Bone marrow (tissue), 2 donors: ENCODE measurements around the gene ILF3.
A peak's percentile ranks its signal among the peaks of the same experiment; 100 is the strongest.

Source experiments
- DNase-seq, 2 donors: peaks; one replicate each; lab custom pipeline; 2025; lab: John Stamatoyannopoulos, UW

The ILF3 gene

DNA sequence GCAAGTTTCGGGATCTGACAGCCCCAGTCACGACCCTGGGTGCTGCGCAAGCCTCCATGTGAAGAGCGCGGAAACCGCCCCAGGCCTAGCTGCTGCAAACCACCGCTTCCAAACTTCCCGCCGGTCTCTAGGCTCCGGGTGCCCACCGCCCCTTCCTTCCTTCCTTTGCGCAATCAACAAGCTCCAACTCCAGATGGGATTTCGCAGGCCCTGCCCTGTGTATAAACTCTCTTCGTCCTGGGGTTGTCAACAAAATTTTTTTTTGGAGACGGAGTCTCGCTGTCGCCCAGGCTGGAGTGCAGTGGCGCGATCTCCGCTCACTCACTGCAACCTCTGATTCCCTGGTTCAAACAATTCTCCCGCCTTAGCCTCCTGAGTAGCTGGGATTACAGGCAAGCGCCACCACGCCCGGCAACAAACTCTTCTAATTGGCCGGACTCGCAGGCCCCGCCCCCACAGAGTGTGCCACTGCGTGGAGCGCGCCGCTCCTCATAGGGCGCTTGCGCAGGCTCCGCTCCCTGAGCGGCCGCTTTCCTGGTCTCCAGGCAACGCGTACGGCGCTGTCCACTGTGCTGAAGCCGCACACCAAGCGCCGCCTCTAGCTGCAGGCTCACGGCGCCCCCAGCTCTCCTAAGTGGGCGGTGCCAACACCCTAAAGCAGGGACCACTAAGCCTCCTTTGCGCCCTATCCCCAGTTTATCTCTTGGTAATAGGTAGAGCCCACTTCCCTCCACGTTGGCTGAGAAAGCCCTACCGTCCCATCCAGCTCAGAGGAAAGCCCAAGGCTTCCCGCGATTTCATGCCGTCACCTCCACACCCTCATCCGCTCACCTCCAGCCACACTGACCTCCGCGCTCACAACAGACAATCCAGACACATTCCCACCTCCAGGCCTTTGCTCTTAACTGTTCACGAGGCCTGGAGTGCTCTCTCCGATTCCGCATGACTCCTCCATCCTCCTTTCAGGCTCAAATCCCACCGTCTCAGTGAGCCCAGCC lies 41.6 kb downstream of the ILF3 start:
- DNase-seq: peak; percentile 73 to 85

DNA sequence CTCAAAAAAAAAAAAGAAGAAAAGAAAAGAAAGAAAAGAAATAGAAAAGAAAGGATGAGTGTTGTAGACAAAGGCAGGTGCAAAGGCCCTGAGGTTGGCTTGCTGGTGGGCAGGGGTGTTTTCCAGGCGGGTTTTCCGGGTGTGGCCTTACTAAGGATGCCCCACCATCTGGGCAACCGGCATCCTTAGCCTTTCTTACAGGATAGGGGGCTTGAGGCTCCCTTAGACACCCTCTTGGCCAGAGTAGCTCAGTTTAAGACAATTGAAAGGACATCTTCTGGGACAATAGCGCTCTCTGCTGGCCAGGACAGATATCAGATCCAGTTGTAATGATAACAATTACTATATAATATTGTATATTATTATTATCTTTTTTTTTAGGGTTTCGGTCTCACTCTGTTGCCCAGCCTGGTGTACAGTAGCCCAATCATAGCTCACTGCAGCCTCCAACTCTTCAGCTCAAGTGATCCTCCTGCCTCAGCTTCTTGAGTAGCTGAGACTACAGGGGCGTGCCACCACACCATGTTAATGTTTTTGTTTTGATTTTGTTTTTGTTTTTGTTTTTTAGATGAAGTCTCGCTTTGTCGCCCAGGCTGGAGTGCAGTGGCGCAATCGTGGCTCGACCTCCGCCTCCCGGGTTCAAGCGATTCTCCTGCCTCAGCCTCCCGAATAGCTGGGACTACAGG lies 45.6 kb downstream of the ILF3 start:
- peak; percentile 28 to 31 for DNase-seq

DNA sequence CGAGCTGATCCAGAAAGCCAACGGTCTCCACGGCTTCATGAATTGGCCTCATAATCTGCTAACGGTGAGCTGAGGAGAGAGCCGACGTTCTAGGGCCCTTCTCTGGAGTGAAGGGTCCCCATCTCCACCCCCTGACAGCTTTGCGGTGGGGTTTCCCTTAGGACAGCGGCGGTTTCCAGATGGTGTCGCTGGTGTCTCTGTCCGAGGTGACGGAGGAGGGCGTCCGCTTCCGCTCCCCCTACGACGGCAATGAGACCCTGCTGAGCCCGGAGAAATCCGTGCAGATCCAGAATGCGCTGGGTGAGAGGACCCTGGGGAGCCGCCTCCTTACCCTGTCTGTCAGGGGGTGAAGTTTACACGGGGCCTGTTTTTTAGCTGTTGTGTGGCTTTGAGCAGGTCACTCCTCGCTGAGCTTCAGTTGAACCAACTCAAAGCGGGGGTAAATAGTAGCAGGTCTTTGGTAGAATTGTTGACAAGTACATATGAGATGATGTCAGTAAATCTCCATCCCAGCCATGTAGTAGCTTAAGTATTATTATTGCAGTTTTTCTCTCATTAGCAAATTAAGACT lies 47.9 kb downstream of the ILF3 start:
- no peak for DNase-seq

DNA sequence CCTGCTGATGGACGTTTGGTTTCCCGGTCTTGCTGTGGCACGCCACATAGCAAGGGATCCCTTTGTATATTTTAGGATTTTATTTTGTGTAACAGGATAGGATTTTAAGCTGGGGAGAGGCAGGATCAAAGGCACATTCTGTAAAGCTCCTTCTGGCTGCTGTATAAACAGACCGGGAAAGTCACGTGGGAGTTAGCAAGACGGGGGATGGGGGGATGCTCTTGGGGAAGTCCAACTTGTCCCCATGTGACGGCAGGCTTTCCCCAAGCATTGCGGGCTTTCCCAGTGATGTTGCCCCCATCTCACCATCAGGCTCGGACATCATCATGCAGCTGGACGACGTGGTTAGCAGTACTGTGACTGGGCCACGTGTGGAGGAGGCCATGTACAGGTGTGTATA lies 52.8 kb downstream of the ILF3 start:
- no peak for DNase-seq

DNA sequence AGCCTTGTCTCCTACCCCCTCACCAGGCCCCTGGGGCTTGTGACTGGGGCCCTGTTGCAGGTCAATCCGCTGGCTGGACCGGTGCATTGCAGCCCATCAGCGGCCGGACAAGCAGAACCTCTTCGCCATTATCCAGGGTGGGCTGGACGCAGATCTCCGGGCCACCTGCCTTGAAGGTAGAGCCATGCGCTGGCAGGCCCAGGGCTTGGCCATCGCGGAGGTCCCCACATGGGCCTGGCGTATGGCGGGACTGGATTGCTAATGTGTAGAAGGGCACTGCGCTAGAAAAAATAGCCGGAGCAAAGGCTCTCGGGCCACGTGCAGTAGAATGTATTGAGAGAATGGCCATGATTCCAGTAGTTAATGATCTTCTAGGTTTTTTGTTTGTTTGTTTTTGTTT lies 53.3 kb downstream of the ILF3 start:
- DNase-seq: no peak

DNA sequence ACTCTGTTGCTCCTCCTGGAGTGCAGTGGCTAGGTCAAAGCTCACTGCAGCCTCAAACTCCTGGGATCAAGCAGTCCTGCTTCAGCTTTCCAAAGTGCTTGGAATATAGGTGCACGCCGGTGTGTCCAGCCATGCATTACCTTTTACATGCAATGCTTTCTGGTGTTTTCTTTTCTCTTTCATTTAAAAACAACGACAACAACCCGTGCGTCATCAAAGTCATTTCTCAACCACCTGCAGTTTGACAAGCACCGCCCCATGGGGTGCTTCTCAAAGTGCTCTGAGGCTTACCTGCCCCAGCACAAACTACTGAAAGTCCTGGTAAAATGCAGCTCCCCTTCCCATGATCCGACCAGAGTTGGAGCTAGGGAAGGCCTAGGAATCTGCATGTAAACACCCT lies 54.1 kb downstream of the ILF3 start:
- no peak for DNase-seq

DNA sequence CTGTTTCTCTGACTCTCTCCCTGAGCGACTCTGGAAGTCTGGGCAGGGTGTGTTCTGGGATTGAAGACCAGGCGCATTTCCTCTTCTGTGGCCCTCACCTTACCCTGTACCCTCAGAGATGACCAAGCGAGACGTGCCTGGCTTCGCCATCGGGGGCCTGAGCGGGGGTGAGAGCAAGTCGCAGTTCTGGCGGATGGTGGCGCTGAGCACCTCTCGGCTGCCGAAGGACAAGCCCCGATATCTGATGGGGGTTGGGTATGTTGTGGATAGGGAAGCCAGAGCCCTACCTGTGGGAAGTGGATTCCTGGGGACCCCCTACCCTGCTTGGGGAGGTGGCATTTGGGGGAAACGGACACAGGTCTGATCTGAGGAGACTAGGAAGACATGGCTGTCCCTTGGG lies 57.9 kb downstream of the ILF3 start:
- no peak for DNase-seq

DNA sequence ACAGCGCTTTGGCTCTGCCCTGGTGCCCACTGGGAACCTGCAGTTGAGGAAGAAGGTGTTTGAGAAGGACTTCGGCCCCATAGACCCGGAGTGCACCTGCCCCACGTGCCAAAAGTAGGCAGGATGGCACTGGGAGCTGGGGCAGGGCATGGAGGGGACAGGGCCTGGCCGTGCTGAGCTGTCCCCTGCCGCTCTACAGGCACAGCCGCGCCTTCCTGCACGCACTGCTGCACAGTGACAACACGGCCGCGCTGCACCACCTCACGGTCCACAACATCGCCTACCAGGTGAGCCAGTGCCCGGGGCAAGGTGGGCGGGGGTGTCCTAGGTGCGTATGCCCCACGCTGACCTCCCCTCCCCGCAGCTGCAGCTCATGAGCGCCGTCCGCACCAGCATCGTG lies 58.6 kb downstream of the ILF3 start:
- no peak for DNase-seq

DNA sequence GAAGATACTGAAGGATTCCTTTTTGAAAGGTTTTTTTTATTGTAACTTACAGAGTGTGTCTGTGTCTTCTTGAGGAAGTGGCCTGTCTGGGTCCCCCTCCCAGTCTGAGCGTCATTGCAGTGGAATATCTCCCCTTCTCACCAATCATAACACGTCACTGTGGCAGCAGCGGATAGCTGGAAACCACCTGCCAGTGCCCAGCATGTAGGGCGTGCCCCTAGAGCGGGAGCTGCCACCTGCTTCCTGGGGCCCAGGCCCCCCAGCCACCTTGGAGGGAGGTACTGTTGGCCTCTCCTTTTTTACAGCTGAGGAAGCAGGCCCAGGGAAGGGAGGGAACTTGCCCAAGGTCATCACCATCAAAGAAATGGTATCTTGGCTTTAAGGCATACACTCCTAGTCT lies 59.2 kb downstream of the ILF3 start:
- DNase-seq: no peak

DNA sequence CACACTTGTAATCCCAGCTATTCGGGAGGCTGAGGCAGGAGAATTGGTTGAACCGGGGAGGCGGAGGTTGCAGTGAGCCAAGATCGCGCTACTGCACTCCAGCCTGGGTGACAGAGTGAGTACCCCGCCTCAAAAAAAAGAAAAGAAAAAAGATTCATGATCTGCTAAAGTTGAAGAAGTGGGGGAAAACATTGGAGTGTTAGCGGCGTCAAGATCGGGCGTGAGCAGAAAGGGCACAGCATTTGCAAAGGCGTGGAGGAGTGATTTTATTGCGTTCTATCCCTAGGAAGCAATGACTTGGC lies 62.9 kb downstream of the ILF3 start:
- DNase-seq: no peak

DNA sequence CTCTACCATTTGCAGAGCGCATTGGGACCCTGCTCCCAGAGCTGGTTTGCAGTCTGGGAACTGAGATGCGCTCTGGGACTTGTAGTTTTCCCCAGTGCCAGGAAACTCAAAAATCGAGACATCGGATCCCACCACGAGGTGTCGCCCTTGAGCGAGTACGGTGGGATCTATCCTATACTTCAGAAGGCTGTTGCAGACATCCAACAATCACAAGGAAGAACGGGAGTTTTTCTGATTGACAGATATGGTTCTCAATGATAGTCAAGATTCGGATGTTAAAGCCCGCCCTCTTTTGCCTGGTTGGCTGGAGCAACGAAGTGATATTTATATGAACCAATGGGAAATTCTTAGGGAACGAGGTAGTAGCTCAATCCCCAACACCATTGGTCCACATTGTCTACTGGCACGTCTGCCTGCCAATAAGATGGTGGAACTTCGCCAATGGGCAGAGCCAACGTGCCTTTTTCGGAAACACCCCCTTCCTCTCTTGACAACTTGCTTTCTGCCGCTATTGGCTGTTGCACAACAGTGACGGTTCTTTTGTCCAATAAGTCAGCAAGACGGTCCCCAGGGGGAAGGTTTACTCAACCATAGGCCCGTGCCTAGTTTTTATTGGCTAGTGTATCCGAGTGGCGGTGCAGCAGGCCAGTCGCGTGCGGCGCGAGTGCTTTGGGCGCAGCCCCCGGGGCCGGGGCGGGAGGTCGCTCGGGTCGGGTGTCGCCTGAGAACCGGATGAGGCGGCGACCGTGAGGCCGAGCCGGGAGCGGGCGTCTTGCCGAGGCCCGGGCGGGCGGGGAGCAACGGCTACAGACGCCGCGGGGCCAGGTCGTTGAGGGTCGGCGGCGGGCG lies 63.4 kb downstream of the ILF3 start, which contains the start of gene DNM2:
TSS of gene DNM2 (plus strand) at position 724 of the 849 bp plus-strand sequence. CDS start 164 bp downstream, outside the sequence.
- DNase-seq: peak; percentile 83 to 100

DNA sequence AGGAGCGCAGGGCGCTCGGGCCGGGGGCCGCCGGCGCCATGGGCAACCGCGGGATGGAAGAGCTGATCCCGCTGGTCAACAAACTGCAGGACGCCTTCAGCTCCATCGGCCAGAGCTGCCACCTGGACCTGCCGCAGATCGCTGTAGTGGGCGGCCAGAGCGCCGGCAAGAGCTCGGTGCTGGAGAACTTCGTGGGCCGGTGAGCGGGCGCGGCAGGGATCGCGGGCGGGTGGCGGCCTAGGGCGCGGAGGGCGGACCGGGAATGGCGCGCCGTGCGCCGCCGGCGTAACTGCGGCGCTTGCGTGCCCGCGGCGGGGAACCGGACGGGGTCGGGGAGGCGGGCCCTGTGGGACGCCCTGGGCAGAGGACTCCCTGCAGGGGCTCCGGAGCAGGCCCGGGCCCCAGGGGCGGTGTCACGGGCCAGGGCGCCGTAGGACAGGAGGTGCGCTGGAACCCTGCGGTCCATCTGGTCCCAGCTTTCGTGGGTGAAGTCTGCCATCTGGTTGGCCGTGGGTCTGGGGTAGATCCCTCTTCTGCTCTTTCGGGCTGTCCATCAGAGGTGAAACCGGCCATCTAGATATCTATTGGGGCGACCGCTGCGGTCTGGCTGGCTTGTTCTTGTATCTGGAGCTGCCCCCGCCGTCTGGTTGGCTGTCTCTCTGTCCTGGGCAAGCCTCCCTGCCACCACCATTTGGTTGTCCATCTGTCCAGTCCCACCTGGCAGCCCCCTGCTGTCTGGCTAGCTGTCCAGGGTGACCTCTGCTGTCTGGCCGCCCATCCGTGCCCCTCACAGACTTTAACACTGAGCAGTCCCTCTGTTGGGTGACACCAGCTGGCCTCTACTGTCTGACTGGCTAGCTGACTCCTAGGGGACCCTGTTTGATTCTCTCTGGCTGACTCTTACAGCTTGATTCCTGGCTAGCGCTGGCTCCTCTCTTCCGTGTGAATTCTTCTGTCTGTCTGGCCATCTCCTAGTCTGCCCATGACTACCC lies 64.4 kb downstream of the ILF3 start:
- peak in 1 of 2 donors; percentile 69 for DNase-seq

DNA sequence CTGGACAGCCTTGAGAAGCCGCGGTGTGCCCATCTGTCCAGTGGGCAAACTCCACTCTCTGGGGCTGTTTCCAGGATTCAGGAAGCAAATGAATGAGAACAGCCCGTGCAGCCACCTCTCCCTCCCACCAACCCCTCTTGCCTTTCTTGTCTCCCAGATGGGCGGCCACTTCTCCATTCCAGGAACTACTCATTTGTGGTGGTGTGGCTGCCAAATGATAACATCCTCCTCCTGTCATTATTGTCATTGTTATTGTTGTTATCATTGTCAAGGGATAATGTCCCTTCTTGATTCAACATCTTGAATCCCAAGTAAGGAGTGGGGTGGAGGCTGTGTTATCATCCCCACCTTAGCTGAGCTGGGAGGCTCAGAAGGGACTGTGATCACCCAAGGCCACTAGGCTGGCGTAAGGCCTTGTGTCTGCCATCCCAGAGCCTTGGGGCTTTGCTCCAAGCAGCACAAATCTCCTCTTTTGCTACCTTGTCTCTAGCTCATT lies 65.4 kb downstream of the ILF3 start:
- DNase-seq: no peak

DNA sequence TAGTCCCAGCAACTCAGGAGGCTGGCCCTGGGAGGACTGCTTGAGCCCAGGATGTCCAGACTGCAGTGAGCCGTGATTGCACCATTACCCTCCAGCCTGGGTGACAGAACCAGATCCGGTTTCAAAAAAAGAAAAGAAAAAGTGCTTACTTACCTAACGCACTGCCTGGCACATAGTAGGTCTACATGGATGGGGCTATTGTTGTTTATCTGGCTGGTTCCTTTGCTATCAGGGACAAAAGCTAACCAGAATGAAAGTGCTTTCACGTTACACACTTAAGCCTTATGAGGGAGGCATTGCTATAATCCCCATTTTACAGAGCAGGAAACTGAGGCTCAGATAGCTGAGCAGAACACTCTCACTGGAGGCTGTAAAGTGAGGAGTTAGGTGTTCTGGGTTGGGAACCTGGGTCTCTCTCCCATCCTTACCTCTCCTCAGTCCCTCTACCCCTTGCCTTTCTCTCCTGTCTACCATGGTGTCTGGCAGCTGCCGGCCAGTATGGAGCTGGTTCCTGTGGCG lies 66.5 kb downstream of the ILF3 start:
- DNase-seq: no peak

DNA sequence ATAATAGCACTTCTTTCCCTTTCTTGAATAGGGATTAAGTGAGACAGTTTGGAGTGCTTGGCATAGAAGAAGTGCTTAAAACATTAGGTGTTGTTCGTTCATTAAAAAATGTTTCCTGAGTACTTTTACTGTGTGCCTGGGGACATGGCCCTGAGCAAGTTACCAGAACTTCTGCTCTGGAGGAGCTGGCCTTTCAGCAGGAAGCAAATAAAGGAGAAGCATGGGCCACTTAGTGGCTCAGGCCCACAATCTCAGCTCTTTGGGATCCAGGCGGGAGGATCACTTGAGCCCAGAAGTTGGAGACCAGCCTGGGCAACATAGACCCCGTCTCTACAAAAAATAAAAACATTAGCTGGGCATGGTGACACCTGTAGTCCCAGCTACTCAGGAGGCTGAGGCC lies 69.4 kb downstream of the ILF3 start:
- DNase-seq: no peak

DNA sequence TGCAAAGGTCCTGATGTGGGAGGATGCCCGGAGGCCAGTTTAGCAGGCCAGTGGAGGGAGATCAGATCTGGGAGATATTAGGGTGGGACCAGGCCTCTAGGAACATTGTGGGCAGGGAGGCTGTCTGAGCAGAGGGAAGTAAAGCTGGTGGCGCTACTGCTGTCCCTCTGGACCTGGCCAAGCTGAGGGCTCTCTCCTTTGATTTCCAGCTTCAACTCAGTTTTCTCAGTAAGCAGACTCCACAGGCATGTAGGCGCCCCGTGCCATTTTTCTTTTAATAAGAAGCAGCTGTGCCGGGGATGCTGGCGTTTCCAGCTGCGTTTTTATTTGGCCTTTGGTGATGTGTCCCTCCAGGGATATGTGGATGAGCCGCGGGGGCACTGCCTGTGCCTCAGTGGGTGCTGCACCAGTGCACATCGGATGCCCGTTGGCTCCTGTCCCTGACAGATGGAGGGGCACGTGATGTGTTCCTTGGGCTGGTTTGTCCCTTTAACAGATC lies 70.5 kb downstream of the ILF3 start:
- no peak for DNase-seq

DNA sequence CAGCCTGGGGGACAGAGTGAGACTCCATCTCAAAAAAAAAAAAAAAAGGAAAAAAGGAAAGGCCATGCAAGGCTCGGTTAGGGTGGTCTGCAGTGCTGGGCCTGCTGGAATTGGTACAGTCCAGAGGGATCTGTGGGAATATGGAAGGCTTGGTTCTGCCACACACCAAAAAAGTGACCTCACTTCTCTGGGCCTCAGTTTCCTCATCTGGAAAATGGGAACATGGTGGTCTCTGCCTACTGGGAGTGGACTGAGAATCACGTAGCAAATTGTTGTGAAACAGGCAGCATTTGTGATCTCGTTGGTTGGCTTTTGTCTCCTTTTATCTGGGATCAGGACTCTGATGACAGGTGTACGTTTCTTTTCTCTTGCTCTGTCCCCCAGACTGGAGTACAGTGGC lies 71.3 kb downstream of the ILF3 start:
- DNase-seq: no peak

DNA sequence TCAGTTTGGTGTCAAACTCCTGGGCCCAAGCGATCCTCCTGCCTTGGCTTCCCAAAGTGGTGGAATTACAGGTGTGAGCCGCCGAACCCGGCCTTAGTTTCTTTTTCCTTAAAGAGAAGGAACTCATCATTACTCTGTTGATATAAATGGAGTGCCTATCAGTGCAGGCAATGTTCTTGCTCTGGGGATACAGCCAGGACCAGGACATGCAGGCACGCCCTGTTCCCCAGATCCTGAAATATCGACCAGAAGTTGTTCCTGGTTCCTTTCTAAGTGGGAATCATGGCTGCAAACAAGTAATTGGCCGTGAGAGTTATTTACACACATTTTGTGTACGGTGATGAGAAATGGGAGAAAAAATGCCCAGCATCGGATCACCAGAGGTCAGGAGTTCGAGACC lies 72.1 kb downstream of the ILF3 start:
- no peak for DNase-seq

DNA sequence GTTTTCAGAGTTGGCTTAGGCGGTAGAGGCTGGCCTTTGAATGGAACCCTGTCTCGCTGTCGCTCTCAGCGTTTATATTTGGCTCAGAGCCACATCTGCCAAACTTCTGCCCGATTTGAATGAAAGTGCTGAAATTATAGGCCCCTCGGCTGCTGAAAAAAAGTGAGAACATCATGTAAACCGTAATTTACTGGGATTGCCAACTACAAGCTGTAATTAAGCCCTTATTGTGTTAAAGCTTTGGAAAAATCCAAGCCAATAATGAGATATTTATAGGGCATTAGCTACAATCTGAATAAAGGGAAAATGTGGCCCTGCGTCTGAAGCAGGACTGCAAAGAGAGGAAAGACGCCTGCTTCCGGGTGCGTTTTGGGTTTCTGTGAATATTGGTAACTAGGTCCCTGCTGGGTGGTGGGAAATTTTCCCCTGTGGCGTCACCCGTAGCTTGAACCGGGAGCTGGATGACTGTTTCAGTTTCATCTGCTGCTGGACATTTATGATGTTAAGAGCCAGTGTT lies 73.6 kb downstream of the ILF3 start:
- DNase-seq: no peak

DNA sequence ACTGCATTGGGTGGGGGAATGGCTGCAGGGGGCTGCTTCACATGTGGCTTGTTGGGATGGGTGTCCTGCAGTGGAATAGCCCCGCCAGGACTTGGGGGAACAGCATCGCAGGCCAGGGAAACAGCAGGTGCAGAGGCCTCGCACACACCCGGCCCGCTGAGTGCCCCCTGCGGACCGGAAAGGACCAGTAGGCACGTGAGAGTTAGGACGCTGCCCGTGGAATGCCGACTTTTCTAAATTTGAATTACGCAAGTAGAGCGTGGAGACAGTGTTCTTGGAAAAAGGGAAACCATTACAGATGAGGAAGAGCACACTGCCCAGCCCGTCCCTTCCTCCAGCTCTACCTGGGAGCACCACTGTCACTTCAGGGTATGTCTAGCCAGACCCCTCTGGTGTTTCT lies 75.3 kb downstream of the ILF3 start:
- DNase-seq: no peak
